Measurements from ENCODE around the gene GATM. TPM values are rescaled to one million over a fixed set of nuclear protein-coding genes. Genes with fewer than 3 reads are reported as not detected.

Gene GATM, protein sequence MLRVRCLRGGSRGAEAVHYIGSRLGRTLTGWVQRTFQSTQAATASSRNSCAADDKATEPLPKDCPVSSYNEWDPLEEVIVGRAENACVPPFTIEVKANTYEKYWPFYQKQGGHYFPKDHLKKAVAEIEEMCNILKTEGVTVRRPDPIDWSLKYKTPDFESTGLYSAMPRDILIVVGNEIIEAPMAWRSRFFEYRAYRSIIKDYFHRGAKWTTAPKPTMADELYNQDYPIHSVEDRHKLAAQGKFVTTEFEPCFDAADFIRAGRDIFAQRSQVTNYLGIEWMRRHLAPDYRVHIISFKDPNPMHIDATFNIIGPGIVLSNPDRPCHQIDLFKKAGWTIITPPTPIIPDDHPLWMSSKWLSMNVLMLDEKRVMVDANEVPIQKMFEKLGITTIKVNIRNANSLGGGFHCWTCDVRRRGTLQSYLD
- 1.1 and 1.5 TPM in 2 replicates for total RNA-seq (2014; rRNA removed; shearing (Covaris generic))

DNA sequence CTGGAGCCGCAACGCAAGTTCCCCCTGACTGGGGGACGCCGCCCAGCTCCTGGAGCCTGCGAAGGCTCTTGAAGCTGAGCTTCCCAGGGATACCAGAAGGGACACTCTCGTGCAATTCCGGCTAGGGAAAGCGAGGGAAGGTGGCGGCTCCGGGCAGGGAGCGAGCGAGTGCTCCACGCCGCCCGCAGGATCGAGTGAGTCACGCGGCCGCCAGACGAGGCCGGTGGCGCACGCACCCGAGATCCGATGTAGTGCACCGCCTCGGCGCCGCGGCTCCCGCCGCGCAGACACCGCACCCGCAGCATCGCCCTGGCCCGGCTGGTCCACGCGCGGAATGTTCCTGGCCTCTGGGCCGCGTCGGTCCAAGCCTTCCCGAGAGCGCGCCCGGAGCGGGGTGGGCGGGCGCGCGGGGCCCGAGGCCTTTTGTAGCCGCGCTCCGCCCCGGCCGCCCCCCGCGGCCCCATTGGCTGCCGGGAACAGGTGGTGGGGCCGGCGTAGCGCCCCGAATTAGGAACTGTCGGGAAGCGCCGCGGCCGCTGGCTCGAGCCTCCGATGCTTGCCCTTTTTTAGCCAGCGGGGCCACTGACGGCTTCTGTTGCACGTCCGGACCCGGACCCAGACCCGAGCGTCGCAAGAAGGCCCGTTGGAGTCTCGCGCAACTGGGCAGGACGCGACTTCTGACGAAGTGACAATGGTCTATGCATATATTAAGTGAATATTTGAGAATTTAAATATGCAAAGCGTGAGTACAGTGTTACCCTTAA, at the start of gene GATM:
GATM (minus strand) TSS at position 396 of the 764 bp plus-strand sequence; CDS start at position 305, 91 bp downstream.
- peak; percentile 84 for DNase-seq (ENCODE audit: low read depth)

DNA sequence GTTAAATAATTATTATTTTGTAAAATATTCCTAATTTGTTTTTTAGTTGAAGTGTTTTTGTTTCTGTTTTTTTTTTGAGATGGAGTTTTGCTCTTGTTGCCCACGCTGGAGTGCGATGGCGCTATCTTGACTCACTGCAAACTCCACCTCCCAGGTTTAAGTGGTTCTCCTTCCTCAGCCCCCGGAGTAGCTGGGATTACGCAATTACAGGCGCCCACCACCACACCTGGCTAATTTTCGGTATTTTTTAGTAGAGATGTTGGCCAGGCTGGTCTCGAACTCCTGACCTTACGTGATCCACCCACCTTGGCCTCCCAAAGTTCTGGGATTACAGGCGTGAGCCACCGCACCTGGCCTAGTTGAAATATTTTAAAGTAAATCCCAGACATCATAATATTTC, 48.7 kb upstream of the GATM start:
- no peak for DNase-seq (ENCODE audit: low read depth)

DNA sequence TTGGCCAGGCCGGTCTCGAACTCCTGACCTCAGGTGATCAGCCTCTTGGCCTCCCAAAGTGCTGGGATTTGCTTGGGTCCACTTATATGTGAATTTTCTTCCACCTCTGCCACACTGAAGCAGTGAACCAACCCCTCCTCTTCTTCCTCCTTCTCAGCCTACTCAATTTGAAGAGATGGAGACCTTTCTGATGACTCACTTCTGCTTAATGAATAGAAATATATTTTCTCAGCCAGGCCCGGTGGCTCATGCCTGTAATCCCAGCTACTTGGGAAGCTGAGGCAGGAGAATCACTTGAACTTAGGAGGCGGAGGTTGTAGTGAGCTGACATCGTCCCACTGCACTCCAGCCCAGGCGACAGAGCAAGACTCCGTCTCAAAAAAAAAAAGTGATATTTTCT, 46.8 kb upstream of the GATM start:
- DNase-seq (ENCODE audit: low read depth), result peak; percentile 54

DNA sequence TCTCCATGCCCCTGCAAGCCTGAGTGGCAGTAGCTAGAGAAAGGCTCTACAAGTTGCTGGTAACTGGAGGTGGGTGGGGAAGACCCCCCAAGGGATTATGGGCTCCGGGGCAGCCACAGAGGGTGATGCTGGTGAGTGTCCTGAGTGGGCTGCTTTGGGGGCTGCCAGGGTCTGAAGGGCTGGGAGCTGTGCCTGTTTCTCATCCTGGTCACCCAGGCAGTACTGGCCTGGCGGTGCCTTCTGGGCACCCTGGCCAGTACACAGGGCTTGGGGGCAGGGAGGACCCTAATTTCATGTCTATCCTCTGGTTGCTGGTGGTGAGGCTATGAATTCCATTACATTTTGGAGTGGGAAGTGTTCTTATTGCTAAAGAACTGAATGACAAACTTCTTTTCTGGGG, 46.1 kb upstream of the GATM start:
- DNase-seq (ENCODE audit: low read depth), result no peak

DNA sequence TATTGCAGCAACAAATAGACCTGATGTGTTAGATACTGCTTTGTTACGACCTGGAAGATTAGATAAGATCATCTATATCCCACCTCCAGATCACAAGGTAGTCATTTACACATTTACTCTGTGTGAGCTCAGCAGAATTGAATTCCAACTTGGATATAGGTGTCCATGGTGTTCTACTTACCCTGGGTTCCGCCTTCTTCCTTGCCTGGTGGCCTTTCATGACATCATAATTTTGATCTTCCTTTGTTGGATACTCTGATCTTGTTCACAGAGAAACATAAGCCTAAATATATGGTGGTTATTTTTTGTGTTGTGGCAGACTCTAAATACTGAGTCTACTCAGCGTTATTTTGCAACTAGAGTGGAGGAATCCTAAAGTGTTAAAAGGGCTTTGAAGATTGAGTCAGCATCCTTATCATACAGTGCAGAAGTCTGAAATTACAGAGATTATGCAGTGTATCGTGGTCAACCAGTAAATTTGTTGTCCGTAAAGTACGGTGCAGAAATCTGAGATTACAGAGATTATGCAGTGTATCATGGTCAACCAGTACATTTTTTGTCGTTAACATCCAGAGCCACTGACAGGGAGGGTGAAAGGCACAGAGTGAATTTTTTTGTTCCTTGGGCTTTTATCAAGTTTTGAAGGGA, 39.1 kb upstream of the GATM start:
- DNase-seq (ENCODE audit: low read depth), result no peak

DNA sequence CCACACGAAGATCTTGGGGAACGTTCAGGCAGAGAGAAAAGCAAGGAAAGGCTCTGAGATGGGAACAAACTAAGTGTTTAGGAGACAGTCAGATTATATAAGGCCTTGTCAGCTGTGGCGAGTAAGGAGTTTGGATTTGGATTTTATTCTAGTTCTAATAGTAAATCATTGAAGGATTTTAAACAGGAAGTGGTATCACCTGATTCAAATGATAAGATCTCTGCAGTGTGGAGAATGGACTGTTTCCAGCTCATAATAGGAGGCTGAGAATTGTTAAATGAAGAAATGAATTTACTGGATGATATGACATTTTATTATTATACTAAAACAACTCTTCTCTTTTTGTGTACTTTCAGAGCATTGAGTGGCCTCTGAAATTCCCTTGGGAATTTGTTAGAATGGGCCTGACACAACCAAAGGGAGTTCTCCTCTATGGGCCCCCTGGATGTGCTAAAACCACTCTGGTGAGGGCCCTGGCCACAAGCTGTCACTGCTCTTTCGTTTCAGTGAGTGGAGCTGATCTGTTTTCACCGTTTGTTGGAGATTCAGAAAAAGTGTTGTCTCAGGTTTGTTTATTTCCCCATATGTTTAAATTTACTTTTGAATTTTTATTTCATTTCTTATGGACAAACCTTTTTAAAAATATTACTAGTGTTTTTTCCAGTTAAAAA, 36.0 kb upstream of the GATM start:
- peak; percentile 6 for DNase-seq (ENCODE audit: low read depth)

DNA sequence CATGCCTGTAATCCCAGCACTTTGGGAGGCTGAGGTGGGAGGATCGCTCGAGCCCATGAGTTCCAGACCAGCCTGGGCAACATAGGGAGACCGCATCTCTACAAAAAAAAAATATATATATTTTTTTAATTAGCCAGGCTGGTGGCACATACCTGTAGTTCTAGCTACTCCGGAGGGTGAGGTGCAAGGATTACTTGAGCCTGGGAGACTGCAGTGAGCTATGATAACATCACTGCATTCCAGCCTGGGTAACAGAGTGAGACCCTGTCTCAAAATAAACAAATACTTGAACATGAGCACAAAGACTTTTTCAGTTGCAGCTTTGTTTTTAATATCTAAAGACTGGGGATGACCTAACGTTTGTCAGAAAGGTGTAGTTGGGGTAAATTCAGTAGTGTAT, 31.3 kb upstream of the GATM start:
- DNase-seq (ENCODE audit: low read depth), result no peak

DNA sequence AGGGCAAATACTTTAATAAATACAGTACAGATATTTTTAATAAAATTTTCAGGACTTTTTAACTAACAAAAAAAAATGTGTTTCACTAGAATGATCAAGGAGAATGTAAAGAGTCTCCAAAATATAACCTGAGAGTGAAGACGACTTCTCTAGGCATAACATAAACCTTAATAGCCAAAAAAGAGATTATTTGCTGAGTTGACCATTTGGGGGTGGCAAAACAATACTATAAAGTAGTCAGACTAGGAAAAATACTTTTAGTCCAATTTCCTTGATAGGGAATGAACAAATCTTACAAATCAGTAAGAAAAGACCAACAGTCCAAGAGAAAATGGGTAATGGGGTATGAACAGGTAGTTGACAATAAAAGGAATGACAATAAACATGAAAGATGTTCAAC, 29.4 kb upstream of the GATM start:
- no peak for DNase-seq (ENCODE audit: low read depth)

DNA sequence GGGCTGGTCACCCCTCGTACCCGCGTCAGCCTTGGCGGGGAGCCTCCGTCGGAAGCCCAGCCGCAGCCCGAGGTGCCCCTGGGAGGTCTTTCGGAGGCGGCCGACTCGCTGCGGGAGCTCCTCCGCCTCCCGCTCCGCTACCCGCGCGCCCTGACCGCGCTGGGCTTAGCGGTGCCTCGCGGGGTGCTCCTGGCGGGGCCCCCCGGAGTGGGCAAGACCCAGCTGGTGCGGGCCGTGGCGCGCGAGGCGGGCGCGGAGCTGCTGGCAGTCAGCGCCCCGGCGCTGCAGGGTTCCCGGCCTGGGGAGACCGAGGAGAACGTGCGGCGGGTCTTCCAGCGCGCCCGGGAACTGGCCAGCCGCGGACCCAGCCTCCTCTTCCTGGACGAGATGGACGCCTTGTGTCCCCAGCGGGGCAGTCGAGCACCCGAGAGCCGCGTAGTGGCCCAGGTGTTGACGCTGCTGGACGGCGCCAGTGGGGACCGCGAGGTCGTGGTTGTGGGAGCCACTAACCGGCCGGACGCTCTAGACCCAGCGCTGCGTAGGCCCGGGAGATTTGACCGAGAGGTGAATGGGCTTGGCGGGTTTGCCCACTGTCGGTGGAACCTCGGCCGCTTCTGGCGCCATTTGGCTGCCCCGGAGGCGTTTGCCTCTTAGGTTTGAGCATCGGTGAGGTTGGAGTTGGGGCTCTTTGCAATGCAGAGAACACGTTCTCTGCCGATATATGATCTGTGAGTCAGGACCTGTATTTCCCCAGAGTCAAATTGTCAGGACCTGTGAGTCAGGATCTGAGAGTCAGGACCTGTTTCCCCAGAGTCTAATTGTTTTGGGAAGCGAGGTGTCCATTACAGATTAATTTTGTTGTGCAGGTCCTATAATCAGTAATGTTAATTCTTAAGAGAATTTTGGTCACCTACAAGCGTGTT, 24.9 kb upstream of the GATM start:
- peak; percentile 71 for DNase-seq (ENCODE audit: low read depth)

DNA sequence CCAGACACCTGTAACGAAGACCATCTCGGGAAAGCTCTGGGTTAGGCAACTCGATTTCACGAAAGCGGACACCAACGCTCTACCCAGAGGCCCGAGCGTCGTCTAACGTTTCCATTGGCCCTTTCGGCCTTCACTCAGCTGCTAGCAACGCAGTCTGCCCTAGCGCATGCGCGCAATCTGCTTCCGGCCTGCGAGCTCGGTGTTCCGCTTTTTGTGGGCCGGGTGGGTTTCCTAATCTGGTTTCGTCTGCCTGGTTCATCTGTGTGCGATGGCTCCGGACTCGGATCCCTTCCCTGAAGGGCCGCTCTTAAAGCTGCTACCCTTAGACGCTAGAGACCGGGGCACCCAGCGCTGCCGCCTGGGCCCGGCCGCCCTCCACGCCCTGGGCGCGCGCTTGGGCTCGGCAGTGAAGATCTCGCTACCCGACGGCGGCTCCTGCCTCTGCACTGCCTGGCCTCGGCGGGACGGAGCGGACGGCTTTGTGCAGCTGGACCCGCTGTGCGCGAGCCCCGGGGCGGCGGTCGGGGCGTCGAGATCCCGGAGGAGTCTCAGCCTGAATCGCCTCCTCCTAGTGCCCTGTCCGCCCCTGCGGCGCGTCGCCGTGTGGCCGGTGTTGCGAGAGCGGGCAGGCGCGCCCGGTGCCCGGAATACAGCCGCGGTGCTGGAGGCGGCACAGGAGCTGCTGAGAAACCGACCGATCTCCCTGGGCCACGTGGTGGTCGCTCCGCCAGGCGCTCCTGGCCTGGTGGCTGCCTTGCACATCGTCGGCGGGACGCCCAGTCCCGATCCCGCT, 24.0 kb upstream of the GATM start:
- peak; percentile 97 for DNase-seq (ENCODE audit: low read depth)

DNA sequence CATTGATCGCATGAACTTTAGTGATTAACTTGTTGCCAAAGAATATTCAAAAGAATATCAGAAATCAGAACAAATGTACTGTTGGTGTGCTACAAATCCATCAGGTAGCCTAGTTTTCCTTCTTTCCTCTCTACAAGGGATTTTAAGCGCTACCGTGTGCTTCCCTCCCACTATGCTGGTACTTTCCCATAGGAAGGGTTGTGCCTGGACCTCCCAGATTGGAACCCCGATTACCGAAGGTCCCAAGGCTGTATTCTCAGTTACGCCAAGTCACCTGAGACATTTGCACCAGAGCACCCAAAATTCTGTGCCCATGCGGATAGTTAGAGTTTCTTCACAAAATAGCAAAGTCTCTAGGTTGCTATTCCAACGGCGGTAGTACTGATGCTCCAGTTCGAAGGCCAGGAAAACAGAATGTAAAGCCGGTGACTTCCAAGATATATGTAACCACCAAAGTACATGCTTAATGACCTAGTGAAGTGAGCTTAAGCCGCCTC, 23.4 kb upstream of the GATM start:
- no peak for DNase-seq (ENCODE audit: low read depth)

DNA sequence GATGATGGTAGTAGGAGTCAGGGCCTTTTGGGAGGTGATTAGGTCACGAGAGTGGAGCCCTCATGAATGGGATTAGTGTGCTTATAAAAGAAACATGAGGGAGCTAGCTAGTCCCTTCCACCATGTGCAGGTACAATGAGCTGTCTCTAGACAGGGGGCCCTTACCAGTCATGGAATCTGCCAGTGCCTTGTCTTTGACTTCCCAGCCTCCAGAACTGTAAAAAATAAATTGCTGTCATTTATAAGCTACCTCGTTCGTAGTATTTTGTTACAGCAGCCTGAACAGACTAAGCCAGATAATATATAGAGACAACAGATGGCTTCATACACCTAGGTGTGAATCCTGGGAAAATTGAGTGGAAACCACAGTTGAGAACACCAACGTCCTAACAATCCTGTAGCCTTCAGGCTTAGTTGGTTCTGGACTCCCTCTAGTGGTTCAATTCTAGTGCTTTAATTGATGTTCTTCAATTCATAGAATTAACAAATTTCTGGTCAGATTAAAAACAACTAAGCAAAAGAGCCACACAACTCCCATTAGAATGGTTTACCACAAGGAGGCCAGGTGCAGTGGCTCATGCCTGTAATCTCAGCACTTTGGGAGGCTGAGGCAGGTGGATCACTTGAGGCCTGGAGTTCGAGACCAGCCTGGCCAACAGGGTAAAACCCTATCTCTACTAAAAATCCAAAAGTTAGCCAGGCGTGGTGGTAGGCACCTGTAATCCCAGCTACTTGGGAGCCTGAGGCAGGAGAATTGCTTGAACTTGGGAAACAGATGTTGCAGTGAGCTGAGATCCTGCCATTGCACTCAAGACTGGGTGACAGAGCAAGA, 21.3 kb upstream of the GATM start:
- peak; percentile 62 for DNase-seq (ENCODE audit: low read depth)

DNA sequence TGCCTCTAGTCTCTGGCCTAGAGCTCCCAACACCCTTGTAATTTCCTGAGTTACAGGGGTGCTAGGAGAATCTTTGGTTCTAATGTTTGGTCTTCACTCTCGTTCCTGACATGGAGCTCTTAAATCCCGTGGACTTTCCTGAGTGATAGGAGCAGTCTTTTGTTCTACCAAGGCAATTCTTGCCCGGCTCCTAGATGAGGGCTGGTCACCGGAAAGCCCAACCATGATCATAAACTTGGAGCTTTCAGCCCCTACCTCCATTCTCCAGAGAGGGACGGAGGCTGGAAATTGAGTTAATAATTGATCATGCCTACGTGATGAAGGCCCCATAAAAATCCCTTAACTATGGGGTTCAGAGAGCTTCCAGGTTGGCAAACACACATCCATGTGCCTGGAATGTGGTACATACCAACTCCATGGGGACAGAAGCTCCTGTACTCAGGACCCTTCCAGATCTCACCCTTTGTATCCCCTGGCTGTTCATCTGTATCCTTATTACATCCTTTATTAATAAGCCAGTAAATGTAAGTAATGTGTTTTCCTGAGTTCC, 18.8 kb upstream of the GATM start:
- DNase-seq (ENCODE audit: low read depth), result no peak

DNA sequence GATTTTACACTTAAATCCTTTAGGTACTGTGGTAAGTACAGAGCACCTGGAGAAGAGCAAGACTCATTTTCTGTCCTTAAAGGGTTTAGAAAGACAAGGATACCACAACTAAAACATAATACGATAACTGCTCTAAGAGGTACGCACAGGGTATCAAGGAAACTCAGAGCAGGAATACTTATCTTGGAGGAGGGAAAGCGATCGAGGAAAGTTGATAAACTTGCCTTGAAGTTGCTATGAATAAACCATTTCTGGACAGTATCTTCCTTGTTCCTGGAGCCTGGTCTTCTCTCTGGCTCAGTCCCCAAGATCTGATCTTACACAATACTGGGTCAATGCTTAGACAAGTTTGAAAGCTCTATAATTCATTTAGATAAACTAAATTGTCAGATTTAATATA, 17.6 kb upstream of the GATM start:
- DNase-seq (ENCODE audit: low read depth), result no peak

DNA sequence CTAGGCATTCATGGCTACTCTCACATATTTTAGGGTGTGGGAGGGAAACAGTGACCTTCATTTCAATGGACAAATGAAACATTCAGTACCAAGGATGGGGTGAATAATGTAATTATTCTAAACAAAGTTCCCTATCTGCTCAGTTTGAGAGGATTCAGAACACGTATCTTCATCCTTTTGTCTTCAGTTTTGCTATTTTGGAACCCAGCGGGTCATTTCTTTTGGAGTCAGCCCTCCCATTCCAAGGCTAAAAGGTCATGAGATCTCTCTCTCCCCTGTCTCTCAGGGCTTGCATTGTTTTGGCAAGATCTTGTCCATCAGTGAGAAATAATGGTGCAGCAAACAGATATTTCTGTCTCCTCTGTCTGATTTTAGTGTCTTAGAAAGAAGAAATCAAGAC, 16.3 kb upstream of the GATM start:
- no peak for DNase-seq (ENCODE audit: low read depth)

DNA sequence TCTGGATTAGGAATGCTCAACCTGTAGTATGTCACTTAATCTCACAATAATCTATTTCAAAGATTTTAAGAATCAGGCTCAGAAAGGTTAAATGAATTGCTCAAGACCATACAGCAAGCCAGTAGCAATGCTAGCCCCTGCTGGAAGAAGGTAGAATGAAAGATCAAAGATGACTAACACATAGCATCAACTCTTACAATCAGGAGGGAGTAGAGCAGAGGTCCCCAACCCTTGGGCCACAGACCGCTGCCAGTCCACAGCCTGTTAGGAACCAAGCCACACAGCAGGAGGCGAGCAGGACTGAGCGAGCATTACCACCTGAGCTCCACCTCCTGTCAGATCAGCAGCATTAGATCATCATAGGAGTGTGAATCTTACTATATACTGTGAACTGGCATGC, 15.5 kb upstream of the GATM start:
- peak; percentile 19 for DNase-seq (ENCODE audit: low read depth)

DNA sequence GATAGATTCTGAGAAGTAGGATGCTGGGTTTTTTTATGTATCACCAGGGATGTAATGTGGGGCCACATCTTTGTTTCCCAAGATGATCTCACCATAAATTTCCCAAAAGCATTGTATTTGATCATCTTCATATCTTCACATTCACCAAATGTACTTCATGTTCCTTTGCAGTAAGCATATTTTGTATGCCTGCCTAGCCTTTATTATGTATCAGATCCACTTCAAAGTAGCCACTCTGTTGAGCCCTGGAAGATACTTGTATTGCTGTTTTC, 14.2 kb upstream of the GATM start:
- DNase-seq (ENCODE audit: low read depth), result no peak

DNA sequence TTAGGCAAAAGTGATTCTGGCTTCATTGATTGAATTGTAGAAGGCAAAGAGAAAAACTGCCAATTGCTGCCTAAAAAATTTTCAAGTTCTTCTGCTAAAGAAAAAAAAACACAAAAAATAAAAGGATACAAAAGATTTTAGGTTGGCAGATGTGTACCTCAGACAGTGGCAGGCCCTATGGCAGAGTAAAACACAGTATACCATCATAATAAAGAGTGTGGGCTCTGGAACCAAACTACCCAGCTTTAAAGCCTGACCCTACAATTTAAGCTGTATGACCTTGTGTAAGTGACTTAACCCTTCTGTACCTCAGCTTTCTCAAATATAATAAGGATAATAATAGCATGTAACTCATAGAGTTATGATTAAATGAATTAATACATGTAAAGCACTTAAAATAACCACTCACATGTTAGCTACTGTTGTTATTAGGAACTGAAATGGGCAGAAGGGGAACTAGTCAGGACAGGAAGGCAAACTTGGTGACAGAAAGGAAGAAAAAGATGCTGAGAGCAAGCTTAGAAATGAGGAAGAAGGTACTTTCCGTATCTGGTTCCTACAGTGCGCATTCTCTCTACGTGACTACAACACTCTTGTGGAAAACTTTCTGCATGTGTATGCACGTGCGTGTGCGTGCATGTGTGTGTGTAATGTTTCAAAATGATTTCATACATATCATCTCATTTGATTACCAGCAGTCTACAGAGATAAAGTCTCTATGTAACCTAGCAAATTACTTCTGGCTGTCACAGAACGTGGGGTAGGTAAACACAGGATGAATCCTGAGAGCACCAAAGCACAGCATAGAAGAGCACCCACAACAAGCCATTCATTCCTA, 13.6 kb upstream of the GATM start:
- no peak for DNase-seq (ENCODE audit: low read depth)

Data from M059J (cell line).